H1 (cell line): Measurements from ENCODE around the gene SLC23A3. TPM values are rescaled to one million over a fixed set of nuclear protein-coding genes. Genes with fewer than 3 reads are reported as not detected.

Experiments
- HDAC2 ChIP-seq, 2 experiments: fragments of 300-600 bp in 1 of 2; sonication (generic) in 1 of 2; IDR thresholded peaks; 2 replicates each; pipeline ENCODE4 v1.6.1; 2011 to 2012; ENCODE audit warnings: low read depth in 2 of 2, low read length in 2 of 2, mild to moderate bottlenecking in 2 of 2, moderate library complexity in 2 of 2, borderline replicate concordance in 1 of 2, inconsistent platforms in 1 of 2
- KDM1A ChIP-seq: fragments of 200-600, 300-600 bp; sonication (generic); IDR thresholded peaks from 2 replicates; pipeline ENCODE4 v1.7.1; 2016; ENCODE audit warnings: mild to moderate bottlenecking, low read length, borderline replicate concordance
- NANOG ChIP-seq: IDR thresholded peaks from 2 replicates; pipeline ENCODE4 v1.6.1; 2011; ENCODE audit warnings: low read length, low read depth, mild to moderate bottlenecking, inconsistent platforms; ENCODE audit not compliant: insufficient read depth, poor library complexity, severe bottlenecking
- NRF1 ChIP-seq: IDR thresholded peaks from 2 replicates; pipeline ENCODE4 v1.6.1; 2011; ENCODE audit warnings: mild to moderate bottlenecking, low read depth, low read length, improper control_type of control experiment
- SP1 ChIP-seq: IDR thresholded peaks from 2 replicates; pipeline ENCODE4 v1.6.1; 2011; ENCODE audit warnings: low read depth, low read length
- TAF7 ChIP-seq: optimal IDR thresholded peaks from 2 replicates; pipeline ENCODE3; 2011; ENCODE audit warnings: low read depth, mild to moderate bottlenecking, inconsistent platforms, low read length, moderate library complexity, borderline replicate concordance
- TBP ChIP-seq: IDR thresholded peaks from 2 replicates; pipeline ENCODE4 v1.6.1; 2011; ENCODE audit warnings: low read depth, low read length, improper control_type of control experiment
- TCF12 ChIP-seq: IDR thresholded peaks from 2 replicates; pipeline ENCODE4 v1.6.1; 2011; ENCODE audit warnings: low read depth, mild to moderate bottlenecking, low read length
- polyA plus RNA-seq, 7 experiments: library from polyadenylated mRNA; depleted of rRNA in 3 of 7; stranded (reverse) in 5 of 7; unstranded in 2 of 7; fragments of >200 nt in 5 of 7; fragments of 200-250 nt in 2 of 7; gene quantifications; 1 replicate in 5 of 7; 2 replicates in 1 of 7; 4 replicates in 1 of 7; pipeline versions ENCODE4 v1.2.1 to v1.2.3, GENCODE V29; 2011 to 2013; ENCODE audit warnings: missing spikeins in 2 of 7, mixed read lengths in 2 of 7
- total RNA-seq: library from RNA; stranded (reverse); fragmentation: NEBNext Ultra II Directional; extraction: Animal tissue kit (Norgen Biotek cat#: 25700); gene quantifications from 2 replicates; pipeline ENCODE4 v1.2.1, GENCODE V29; 2021

The SLC23A3 gene
- total and polyA plus RNA-seq, 2 of the 8 experiments (the other 6 are each of a cell fraction or from before 2014, with no cell fraction given): 0.35 to 0.84 TPM

DNA sequence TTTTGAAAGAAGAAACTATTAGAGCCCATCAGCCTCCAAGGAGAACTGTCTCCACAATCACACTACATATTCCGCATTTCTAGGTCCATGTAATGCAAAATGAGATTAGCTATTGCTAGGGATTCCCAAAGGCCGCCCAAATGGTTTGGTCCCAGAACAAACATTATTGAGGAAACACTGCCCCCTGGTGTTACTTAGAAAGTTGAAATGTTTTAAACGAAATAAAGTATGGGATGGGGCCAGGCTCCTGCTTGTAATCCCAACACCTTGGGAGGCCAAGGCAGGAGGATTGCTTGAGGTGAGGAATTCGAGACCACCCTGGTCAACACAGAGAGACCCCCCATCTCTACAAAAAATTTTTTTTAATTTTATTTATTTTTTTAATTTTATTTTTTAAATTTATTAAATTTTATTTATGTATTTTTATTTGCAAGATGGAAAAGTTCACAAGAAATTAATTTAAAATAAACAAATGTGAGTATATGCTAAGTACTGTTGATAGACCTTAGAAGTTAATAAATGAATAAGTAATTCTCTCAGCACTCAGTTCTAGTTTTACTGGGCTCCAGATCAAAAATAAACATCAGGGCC, 14.7 kb downstream of the SLC23A3 start (continued):
- TF ChIP-seq NANOG (no peak), TCF12 (no peak), NRF1 (no peak), SP1 (no peak), KDM1A (no peak), TAF7 (no peak), HDAC2 (IDR thresholded peaks at IDR 0.05; ENCODE audit: borderline replicate concordance in 1 of 2, low read depth in 2 of 2, low read length in 2 of 2) (no peak), TBP (no peak)
